ENCODE data around the gene DNASE1.

DNASE1 gene

GRCh38 chr16:3690980-3691720 is 36.7 kb downstream of the DNASE1 start:
- no peak for DNase-seq (ENCODE audit: insufficient read length)
- TF ChIP-seq POLR2A (IDR thresholded peaks at IDR 0.05; ENCODE audit: low read depth, low read length) (no peak), TAF1 (IDR thresholded peaks at IDR 0.05; ENCODE audit: borderline replicate concordance, low read depth, low read length) (no peak), POLR2AphosphoS5 (IDR thresholded peaks at IDR 0.05; ENCODE audit: low read depth, low read length) (no peak)
- FAIRE-seq = no peak

GRCh38 chr16:3691761-3692160 is 37.3 kb downstream of the DNASE1 start:
- TF ChIP-seq POLR2A (IDR thresholded peaks at IDR 0.05; ENCODE audit: low read depth, low read length) (no peak), TAF1 (IDR thresholded peaks at IDR 0.05; ENCODE audit: borderline replicate concordance, low read depth, low read length) (no peak), POLR2AphosphoS5 (IDR thresholded peaks at IDR 0.05; ENCODE audit: low read depth, low read length) (no peak)
- no peak for DNase-seq (ENCODE audit: insufficient read length)
- no peak for FAIRE-seq

GRCh38 chr16:3694051-3694450 is 39.6 kb downstream of the DNASE1 start:
- DNase-seq (ENCODE audit: insufficient read length) (no peak), FAIRE-seq (no peak)
- no peak for TF ChIP-seq TAF1 (IDR thresholded peaks at IDR 0.05; ENCODE audit: borderline replicate concordance, low read depth, low read length)
- no peak for TF ChIP-seq POLR2AphosphoS5 (IDR thresholded peaks at IDR 0.05; ENCODE audit: low read depth, low read length)
- TF ChIP-seq POLR2A (IDR thresholded peaks at IDR 0.05; ENCODE audit: low read depth, low read length) = no peak

GRCh38 chr16:3695610-3696369 is 41.3 kb downstream of the DNASE1 start:
- FAIRE-seq (no peak), DNase-seq (ENCODE audit: insufficient read length) (no peak)
- TF ChIP-seq POLR2AphosphoS5 (IDR thresholded peaks at IDR 0.05; ENCODE audit: low read depth, low read length) (no peak), TAF1 (IDR thresholded peaks at IDR 0.05; ENCODE audit: borderline replicate concordance, low read depth, low read length) (no peak), POLR2A (IDR thresholded peaks at IDR 0.05; ENCODE audit: low read depth, low read length) (no peak)

GRCh38 chr16:3696425-3697218 is 42.1 kb downstream of the DNASE1 start:
- DNase-seq (ENCODE audit: insufficient read length) (no peak), FAIRE-seq (no peak)
- TF ChIP-seq TAF1 (IDR thresholded peaks at IDR 0.05; ENCODE audit: borderline replicate concordance, low read depth, low read length) = no peak
- no peak for TF ChIP-seq POLR2AphosphoS5 (IDR thresholded peaks at IDR 0.05; ENCODE audit: low read depth, low read length)
- no peak for TF ChIP-seq POLR2A (IDR thresholded peaks at IDR 0.05; ENCODE audit: low read depth, low read length)

GRCh38 chr16:3698941-3699340 is 44.5 kb downstream of the DNASE1 start:
- TF ChIP-seq POLR2AphosphoS5 (IDR thresholded peaks at IDR 0.05; ENCODE audit: low read depth, low read length) (no peak), TAF1 (IDR thresholded peaks at IDR 0.05; ENCODE audit: borderline replicate concordance, low read depth, low read length) (no peak), POLR2A (IDR thresholded peaks at IDR 0.05; ENCODE audit: low read depth, low read length) (no peak)

GRCh38 chr16:3701531-3701930 is 47.0 kb downstream of the DNASE1 start:
- DNase-seq (ENCODE audit: insufficient read length) (no peak), FAIRE-seq (no peak)
- TF ChIP-seq POLR2AphosphoS5 (IDR thresholded peaks at IDR 0.05; ENCODE audit: low read depth, low read length) = no peak
- TF ChIP-seq TAF1 (IDR thresholded peaks at IDR 0.05; ENCODE audit: borderline replicate concordance, low read depth, low read length) = no peak
- no peak for TF ChIP-seq POLR2A (IDR thresholded peaks at IDR 0.05; ENCODE audit: low read depth, low read length)

More at GRCh38 chr16:3698941-3699340, 44.5 kb downstream of the DNASE1 start:
- FAIRE-seq (no peak), DNase-seq (ENCODE audit: insufficient read length) (no peak)

- FAIRE-seq (no peak), DNase-seq (ENCODE audit: insufficient read length) (no peak)
- TF ChIP-seq POLR2AphosphoS5 (IDR thresholded peaks at IDR 0.05; ENCODE audit: low read depth, low read length) (no peak), POLR2A (IDR thresholded peaks at IDR 0.05; ENCODE audit: low read depth, low read length) (no peak), TAF1 (IDR thresholded peaks at IDR 0.05; ENCODE audit: borderline replicate concordance, low read depth, low read length) (no peak)
Measured at GRCh38 chr16:3702082-3702481, 47.6 kb downstream of the DNASE1 start.

GRCh38 chr16:3706253-3707012 is 51.9 kb downstream of the DNASE1 start:
- no peak for TF ChIP-seq POLR2A (IDR thresholded peaks at IDR 0.05; ENCODE audit: low read depth, low read length)
- TF ChIP-seq TAF1 (IDR thresholded peaks at IDR 0.05; ENCODE audit: borderline replicate concordance, low read depth, low read length) = no peak
- no peak for TF ChIP-seq POLR2AphosphoS5 (IDR thresholded peaks at IDR 0.05; ENCODE audit: low read depth, low read length)
- FAIRE-seq = no peak
- no peak for DNase-seq (ENCODE audit: insufficient read length)
